NCI-H446 treated with DMSO at 0.1 percent for 48 hours (cell line): ENCODE results near the gene GRAP2.
"Not testable (repeated sequence)": the region's sequence is repeated elsewhere in the genome, so short reads cannot be mapped to it uniquely, and the experiment has no call there.

Experiments used
- DNase-seq: peaks from one replicate; lab custom pipeline; 2025; lab: John Stamatoyannopoulos, UW

Gene GRAP2

DNA sequence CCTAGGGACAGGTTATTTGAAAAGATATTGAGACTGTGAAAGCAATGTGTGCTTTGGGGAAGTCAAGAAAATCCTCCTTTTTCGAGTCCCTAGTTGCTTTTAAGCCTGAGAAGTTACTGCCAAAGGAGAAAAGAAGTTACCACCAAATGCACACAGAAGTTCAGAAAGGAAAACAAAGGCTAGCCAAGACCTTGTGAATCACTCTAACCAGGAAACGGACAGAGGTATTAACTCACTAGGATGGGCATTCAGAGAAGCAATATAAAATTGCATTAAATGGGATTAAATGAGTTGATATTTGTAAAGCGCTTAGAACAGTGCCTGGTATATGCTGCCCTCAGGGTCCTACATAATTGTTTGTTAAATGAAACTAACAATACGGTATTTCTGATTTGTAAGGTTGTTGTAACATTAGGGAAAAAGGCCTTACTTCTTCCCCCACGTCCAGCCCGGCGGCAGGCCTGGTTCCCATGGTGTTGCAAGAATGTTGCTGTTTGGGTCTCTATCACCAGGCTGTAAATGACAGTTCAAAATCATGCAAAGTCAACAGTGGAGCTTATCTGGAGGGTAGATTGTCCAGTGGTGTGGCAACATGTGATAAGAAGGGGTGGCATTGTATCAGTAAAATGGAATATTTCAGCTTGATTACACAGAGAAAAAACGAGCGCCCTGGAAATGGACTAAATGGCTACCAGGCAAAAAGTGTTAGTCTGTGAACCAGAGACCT is 66.4 kb downstream of the GRAP2 start:
- no peak for DNase-seq

DNA sequence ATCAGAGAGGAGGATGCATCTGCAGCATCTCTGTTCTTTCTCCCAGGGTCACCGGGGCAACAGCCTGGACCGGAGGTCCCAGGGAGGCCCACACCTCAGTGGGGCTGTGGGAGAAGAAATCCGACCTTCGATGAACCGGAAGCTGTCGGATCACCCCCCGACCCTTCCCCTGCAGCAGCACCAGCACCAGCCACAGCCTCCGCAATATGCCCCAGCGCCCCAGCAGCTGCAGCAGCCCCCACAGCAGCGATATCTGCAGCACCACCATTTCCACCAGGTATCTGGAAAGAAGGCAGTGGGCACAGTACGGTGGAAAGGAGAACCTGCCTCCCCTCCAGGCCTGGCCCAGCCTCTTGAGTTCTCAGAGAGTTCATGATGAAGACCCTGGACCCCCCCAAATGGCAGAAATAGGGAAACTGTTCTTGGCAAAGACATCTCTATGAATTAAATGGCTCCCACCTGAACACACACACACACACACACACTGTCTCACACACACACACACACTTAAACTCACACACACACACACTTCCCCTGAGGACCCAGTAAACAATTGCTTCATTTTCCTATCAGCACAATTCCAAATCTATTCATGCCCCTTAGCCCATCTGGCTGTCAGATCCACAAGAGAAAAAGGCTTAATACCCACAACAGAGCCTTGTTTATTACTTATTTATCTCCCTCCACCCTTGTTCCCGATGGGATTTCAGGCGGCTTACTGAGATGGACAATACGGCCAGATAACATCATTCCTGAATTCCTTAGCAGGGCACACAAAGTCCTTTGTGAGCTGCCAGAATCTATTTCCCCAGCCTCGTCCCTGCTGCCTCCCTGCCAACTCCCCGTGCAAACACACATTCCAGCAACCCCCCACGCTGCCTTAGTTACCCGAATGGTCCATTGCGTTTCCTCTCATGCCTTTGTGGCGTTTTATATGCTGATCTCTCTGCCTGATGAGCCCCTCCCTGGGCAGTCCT is 67.4 kb downstream of the GRAP2 start:
- no peak for DNase-seq

DNA sequence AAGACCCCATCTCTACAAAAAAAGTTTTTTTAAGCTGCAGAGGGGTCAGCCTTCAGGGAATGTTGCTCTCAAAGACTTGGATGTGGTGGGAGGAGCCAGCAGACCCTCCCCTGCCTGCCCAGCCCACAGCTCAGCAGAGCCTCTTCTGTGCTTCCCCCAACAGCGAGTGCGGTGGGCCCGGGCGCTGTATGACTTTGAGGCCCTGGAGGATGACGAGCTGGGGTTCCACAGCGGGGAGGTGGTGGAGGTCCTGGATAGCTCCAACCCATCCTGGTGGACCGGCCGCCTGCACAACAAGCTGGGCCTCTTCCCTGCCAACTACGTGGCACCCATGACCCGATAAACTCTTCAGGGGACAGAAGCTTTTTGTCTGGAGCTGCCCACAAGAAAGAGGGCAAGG is 69.9 kb downstream of the GRAP2 start:
- DNase-seq, result no peak

DNA sequence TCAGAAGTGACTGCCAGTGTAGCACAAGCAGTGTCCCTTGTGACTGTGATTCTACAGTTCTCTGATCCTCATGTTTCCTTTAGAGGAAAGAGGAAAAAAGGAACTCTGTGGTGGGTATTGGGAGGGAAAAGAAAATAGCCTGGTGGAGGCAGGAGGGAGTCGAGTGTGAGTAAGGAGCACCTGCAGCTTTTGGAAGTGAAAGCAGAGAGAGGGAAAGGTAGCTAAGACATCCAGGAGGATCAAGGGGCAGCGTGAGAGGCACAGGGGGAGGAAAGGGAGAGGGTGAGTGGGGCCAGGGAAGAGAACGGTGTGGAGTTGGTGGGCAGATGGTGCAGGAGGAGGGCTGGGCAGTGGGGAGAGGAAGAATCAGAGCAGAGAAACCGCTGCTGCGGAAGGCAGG is 71.8 kb downstream of the GRAP2 start:
- no peak for DNase-seq

DNA sequence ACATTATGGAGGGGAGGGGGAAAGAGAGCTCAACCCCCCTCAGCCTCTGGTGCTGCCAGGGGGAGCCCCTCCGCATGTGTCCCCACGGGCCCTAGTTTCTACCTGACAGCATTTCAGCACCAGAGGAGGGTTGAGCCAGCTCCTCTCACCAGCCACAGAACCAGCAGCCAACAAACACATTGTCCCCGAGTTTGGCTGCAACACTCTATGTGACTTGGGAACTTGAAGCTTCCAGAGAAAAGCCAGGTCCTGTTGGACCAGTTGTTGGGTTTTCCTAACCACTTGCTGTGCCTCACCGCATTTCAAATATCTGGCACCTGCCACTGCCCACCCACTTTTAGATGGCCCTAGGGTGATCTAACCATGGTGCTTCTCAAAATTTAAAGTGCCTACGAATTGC is 72.8 kb downstream of the GRAP2 start:
- no peak for DNase-seq

DNA sequence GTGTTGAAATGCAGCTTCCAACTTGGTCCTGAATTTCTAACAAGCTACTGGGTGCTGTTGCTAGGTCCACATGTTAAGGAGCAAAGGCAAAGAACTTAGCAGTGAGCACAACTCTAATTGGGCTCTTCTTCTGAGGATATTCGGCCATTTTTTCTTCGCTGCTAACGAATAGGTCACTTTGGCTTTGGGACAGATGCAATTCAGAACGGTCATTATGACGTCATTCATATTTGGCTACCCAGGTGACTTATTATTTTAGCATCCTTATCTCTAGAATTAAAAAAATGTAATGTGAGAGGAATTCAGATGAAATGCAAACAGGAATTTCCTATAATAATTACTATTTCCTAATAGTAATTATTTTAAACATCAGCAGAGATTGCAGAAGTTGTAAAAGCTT is 73.2 kb downstream of the GRAP2 start:
- no peak for DNase-seq

DNA sequence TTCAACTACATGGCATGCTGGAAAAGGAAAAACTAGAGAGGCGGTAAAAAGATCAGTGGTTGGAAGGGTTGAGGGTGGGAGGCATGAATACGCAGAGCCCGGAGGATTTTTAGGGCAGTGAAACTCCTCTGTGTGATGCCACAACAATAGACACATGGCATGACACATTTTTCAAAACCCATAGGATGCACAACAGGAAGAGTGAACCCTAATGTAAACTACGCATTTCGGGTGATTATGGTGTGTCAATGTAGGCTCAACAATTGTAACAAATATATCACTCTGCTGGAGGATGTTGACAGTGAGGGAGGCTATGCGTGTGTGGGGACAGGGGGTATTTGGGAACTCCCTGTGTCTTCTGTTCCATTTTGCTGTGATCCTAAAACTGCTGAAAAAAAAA is 78.2 kb downstream of the GRAP2 start:
- DNase-seq, result no peak

DNA sequence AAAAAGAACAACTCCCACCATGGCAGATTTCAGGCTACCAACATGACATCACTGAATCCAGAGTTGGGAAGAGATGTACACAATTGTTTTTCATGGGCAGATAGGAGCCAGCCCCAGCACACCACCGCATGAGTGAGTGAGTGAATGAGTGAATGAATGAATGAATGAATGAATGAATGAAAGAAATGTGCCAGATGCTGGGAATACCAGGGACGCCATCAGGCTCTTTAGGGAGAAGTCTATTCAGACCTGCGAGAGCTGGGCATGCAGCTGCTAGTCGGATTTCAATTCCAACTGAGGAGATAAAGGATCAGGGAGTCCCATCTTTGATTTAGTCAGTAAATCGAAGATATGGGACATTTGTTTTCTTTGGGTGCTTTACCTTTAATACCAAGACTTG is 78.6 kb downstream of the GRAP2 start:
- DNase-seq, result no peak

DNA sequence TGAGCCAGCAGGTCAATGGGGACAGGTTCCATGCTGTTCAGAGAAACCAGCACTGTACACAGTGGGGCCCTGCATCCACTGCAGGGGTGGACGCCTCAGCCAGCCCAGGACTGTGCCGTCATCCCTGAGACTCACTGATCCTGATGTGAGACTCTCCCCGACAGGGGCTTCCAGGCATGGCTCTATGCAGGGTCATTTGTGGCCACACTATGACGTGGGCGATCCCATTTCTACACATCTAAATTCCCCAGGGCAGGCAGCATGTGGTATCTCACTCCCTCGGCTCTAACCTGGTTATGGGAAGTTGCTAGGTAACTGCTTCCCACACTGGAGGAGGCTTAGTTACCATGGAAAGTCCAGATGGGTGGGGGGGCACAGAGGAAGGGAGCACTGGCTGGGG is 79.7 kb downstream of the GRAP2 start:
- no peak for DNase-seq

DNA sequence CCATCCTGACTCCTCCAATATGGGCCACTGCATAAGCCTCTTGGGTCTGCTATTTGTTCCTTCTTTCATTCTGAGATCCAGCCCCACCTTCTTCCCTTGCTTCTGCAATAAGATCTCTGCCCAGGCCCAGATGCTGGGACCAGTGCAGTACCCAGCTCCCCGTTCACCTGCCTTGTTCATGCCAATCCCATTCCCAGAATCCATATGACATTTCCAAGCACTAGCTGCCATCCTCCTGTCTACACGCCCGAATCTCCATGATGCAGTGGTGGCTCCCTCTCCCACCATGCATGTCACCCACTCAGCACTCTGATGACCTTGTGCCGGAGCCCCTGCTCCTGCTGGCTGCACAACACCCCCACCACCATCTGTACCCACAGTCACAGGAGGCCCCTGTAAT is 82.5 kb downstream of the GRAP2 start:
- no peak for DNase-seq

DNA sequence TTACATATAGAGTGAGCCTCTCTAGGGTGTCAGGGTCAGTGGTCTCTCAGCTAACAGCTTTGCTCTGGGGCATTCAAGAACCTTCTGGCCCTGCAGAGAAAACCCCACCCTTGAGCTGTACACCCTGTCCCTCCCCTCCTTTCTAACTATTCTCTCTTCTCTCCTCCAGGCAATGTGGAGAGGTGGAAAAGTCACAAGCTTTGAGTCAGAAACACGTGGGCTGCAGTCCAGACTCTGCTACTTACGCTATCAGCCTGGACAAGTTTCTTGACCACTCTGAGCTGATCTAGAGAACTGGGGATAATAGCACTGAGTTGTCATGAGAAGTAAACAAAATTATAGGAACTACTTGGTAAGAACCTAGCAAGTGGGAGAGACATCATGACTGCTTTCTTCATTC is 83.1 kb downstream of the GRAP2 start:
- no peak for DNase-seq

DNA sequence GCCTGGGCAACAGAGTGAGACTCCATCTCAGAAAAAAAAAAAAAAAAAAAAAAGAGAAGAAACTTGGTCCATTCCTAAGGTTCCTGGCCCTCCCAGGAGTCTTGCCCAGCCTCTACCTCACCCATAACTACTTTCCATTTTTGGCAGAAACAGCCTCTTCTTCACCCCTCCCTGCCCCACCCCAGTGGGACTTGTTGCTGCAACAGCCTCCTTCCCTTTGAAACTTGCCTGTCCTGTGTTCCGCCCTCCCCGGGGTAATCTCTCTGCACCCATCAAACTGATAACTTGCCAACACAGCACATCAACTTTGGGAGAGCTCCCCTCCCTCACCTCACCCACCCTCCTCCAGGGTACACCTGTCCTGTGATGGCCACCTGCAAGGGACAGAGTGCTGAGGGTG is 83.9 kb downstream of the GRAP2 start:
- no peak for DNase-seq

DNA sequence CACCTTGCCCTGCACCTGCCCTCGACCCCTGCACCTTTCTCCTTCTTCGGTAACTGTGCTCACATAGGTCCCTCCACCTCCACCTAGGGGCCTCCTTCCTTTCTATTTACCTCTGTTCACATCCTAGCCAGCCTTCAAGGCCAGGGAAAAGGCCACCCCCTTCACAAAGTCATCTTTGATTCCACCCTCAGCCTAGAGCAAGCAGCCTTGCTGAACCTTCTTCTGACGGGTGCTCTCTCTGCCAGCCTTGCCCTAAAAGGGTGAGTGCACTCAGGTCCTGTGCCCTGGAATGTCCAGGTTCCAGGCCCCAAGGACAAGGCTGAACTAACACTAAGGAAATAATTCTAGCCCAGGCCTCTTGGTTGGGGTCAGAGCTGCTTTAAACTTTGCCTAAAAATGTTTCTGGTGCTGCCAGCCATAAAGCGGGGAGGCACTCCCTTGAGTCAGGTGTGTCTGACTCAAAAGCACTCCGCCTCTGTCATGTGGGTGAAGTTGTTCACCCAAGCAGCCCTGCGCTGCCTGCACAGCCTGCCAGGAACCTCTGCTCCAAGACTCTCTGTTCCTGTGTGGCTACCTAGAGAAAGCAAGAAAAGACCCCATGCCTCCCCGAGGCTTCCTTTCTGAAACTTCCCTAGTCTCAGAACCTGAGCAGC is 84.6 kb downstream of the GRAP2 start:
- no peak for DNase-seq

DNA sequence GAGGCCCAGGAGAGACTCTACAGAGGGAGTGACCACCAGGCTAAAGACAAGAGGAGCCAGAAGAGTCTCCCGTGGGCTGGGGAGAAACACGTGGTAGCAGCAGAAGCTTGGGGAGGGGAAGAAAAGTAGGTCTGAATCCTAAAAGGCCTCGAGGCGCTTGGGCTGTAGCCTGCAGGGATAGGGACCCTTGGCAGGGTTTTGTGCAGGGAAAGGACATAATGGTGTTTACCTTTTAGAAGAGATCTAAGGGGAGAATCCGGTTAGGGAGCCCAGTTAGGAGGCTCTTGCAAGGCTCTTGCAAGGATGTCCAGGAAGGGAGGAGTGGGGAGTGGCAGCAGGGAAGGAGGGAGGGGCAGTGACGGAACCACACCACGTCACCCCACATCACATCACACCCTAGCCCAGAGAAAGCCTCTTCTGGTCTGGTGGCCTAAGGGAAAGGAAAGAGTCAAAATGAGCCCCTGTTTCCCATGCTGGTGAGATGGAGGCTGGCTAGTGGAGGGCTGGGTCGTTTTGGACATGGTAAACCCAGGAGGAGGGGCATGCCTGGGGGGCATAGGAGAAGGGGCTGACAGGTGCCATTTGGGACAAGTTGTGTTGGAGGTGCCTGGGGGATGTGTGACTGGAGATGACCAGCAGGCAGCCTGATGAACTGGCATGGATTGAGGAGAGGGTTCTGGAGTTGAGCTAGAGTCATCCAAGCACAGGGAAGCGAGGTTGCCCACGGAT is 87.7 kb downstream of the GRAP2 start:
- DNase-seq, result no peak

DNA sequence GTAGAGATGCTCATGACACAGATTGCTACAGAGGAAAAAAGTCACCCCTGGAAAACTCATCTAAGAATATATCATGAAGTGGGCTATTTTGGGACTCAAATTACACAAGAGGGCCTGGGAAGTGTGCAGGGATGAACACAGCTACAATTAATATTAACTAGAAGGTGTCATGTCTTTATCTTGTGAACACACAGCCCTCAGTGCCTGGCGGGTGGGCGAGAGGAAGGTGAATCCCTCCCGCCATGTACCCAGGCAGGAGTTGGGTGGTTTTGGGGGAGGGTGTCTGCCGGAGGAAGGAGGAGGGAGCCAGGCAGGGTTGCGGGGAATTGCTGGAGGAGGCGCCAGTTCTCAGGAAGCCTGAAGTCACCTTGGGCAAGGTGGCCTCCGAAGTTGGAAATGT is 88.7 kb downstream of the GRAP2 start:
- DNase-seq, result no peak

DNA sequence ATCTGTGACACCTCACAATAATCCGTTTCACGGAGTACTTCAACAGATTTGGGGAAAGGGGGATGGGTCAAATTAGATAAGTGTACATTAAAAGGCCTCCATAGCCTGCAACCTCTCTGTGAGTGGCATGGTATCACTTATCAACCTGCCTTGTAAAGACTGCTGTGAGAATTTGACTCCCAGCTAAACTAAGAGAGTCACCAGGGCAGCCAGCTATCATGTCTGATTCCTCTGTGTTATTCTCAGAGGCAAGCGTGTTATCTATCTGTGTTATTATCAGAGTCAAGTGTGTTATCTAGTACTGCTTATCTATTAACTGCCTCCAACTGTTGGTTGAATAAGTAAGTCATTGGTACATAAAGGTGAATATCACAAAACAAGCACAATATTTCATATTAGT is 89.8 kb downstream of the GRAP2 start:
- DNase-seq, result no peak

DNA sequence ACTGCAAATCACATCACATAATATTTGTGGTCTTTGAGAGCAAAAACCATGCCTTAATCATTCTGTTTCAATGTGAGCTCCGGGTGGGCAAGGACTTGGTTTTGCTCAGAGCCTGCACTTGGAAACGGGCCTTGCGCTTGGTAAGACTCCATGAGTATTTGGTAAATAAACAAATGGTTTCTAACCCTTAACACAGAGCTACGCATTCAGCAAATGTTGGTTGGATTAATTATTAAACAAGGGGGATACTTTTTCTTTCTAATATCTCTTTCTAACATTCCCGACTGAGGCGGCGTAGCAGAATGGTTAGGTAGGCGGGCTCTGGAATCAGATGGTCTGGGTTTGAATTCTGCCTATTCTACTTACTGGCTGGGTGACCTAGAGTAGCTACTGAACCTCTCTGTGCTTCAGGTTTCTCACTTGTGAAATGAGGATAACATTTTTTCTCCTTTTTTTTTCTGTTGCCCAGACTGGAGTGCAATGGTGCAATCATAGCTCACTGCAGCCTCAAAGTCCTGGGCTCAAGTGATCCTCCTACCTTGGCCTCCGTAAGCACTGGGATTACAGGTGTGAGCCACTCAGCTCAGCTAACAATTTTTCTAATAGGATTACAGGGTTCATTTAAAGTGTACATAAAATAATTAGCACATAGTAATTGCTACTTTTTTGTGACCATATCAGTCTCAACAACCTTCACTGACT is 90.4 kb downstream of the GRAP2 start:
- no peak for DNase-seq

DNA sequence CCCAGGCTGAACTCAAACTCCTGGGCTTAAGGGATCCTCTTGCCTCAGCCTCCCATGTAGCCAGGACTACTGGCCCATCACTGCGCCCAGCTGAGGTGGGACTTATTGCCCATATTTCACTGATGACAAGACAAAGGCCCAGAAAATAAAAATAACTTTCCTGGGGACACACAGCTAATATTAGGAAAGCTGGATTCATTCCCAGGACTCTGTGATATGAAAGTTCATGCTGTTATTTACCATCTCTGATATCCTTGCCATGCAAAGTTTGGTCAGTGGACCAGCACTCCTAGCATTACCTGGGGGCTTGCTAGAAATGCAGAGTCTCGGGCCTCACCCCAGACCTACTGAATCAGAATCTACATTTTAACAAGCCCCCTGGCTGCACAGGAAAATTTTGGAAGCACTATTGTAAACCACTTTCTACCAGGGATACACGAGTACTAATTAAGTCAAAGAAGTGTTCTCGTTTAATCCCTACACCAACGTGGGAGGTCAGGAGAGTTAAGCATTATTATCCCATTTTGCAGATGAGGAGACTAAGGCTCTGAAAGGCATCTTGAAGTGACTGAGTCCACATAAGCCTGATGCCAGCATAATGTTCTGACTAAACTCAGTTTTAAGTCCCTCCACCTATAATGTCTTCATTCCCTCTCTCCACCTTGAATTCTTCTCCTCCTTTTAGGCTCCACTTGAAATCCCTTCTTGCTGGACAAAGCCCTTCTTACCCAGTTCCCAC is 91.4 kb downstream of the GRAP2 start:
- DNase-seq, result no peak

DNA sequence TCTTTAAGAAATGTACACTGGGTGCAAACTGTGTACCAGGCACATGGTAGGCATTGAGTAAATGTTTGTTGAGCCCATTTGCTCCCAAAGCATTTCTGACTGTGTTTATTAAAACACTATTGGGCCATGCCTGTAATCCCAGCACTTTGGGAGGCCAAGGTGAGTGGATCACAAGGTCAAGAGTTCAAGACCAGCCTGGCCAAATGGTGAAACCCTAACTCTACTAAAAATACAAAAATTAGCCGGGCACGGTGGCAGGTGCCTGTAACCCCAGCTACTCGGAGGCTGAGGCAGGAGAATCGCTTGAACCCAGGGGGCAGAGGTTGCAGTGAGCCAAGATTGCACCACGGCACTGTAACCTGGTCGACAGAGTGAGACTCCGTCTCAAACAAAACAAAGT is 92.0 kb downstream of the GRAP2 start:
- DNase-seq, result not testable (repeated sequence)

DNA sequence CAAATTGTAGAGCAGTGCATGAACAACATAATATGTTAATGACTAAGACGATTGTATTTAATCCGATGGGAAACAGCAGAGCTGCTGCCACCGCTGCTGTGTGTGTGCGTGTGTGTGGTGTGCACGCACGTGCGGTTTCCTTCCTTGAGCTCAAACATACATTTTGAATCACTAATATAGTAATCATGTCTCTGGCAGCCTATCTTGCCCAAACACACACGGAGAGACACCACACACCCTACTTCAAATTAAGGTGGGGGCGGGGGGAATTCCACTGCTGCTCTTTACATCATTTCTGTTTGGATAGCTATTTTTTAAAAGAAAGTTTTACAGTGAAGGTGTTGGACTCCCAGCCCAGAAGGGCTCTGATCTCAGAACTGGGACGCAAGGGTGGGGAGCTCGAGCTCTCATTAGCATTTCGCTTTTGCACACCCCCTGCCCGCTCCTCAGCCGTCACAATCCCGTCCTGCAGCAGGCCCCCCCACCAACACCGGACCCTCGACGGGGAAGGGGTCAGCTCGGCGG is 93.2 kb downstream of the GRAP2 start:
- no peak for DNase-seq
